Astrocyte (in vitro differentiated cells and primary cell): ENCODE measurements around the gene CNIH3. TPM values are rescaled to one million over a fixed set of nuclear protein-coding genes. Genes with fewer than 3 reads are reported as not detected.

Experiments
- DNase-seq: peaks from one replicate; pipeline ENCODE4 v3.0.0-alpha.2; 2010; ENCODE audit warnings: low read depth
- FAIRE-seq: peaks from 2 replicates; lab custom pipeline; 2011; peaks lifted over from hg19 to GRCh38; lab: Jason Lieb, UNC
- H2AFZ ChIP-seq: 2 replicates; pipeline ENCODE4 v1.6.0; 2012; ENCODE audit warnings: low read depth, low read length, inconsistent platforms
- H3K27ac ChIP-seq: 2 replicates; pipeline ENCODE4 v1.5.1; 2011; ENCODE audit warnings: low read depth, low read length, inconsistent platforms
- H3K27me3 ChIP-seq: 2 replicates; pipeline ENCODE4 v1.6.0; 2011; ENCODE audit warnings: low read length, inconsistent platforms; ENCODE audit not compliant: insufficient read depth
- H3K36me3 ChIP-seq: 2 replicates; pipeline ENCODE4 v1.5.1; 2011; ENCODE audit warnings: low read length, inconsistent platforms; ENCODE audit not compliant: insufficient read depth
- H3K4me1 ChIP-seq: 2 replicates; pipeline ENCODE4 v1.5.1; 2011; ENCODE audit warnings: low read length, inconsistent platforms; ENCODE audit not compliant: insufficient read depth
- H3K4me2 ChIP-seq: 2 replicates; pipeline ENCODE4 v1.6.0; 2012; ENCODE audit warnings: low read length, inconsistent platforms
- H3K4me3 ChIP-seq: 2 replicates; pipeline ENCODE4 v1.5.1; 2011; ENCODE audit warnings: low read depth, mild to moderate bottlenecking, low read length, inconsistent platforms; ENCODE audit not compliant: insufficient read depth
- H3K79me2 ChIP-seq: 2 replicates; pipeline ENCODE4 v1.6.0; 2012; ENCODE audit warnings: mild to moderate bottlenecking, low read length, inconsistent platforms; ENCODE audit not compliant: insufficient read depth
- H3K9ac ChIP-seq: 2 replicates; pipeline ENCODE4 v1.6.0; 2012; ENCODE audit warnings: mild to moderate bottlenecking, low read length, inconsistent platforms
- H3K9me3 ChIP-seq: 2 replicates; pipeline ENCODE4 v1.5.1; 2012; ENCODE audit warnings: low read depth, mild to moderate bottlenecking, low read length, inconsistent platforms; ENCODE audit not compliant: insufficient read depth
- H4K20me1 ChIP-seq: 2 replicates; pipeline ENCODE4 v1.6.0; 2012; ENCODE audit warnings: low read length, inconsistent platforms; ENCODE audit not compliant: insufficient read depth
- H3K27ac Mint-ChIP-seq: one replicate; pipeline ENCODE4 v1.8.0; 2021; ENCODE audit warnings: mild to moderate bottlenecking, mixed read lengths; ENCODE audit not compliant: unreplicated experiment
- H3K27me3 Mint-ChIP-seq: one replicate; pipeline ENCODE4 v1.8.0; 2021; ENCODE audit warnings: low read depth, mixed read lengths; ENCODE audit not compliant: unreplicated experiment
- H3K36me3 Mint-ChIP-seq: one replicate; pipeline ENCODE4 v1.8.0; 2021; ENCODE audit warnings: low read depth, mixed read lengths; ENCODE audit not compliant: unreplicated experiment
- H3K4me1 Mint-ChIP-seq: one replicate; pipeline ENCODE4 v1.8.0; 2021; ENCODE audit warnings: low read depth, mixed read lengths; ENCODE audit not compliant: unreplicated experiment
- H3K4me3 Mint-ChIP-seq: one replicate; pipeline ENCODE4 v1.8.0; 2021; ENCODE audit warnings: mild to moderate bottlenecking, moderate library complexity, mixed read lengths; ENCODE audit not compliant: unreplicated experiment
- H3K9me3 Mint-ChIP-seq: one replicate; pipeline ENCODE4 v1.8.0; 2021; ENCODE audit warnings: mild to moderate bottlenecking, mixed read lengths; ENCODE audit not compliant: unreplicated experiment
- CTCF ChIP-seq: IDR thresholded peaks from 2 replicates; pipeline ENCODE4 v1.5.1; 2011; ENCODE audit warnings: low read depth, mild to moderate bottlenecking, inconsistent platforms, low read length, moderate library complexity; ENCODE audit not compliant: insufficient read depth
- EZH2 ChIP-seq: IDR thresholded peaks from 2 replicates; pipeline ENCODE4 v1.6.1; 2012; ENCODE audit warnings: mild to moderate bottlenecking, low read length, inconsistent platforms; ENCODE audit not compliant: insufficient read depth
- total RNA-seq: library from RNA; stranded (reverse); gene quantifications from 2 replicates; pipeline ENCODE4 v1.2.1, GENCODE V29; 2021

Gene CNIH3
- total RNA-seq, 1 donor from 2014 or later, result 7.7 TPM

- no peaks in the 10 kb centered on the region for H3K4me1 Mint-ChIP-seq
- Histone ChIP-seq H3K36me3 (no peaks in the 10 kb centered on the region), H3K4me3 (no peak overlapping the region), H3K4me1 (peaks cover 6% of the 10 kb centered on the region), H3K27me3 (no peaks in the 10 kb centered on the region), H2AFZ (no peak overlapping the region), H3K9me3 (no peaks in the 10 kb centered on the region), H3K79me2 (peaks cover 10% of the 10 kb centered on the region), H3K9ac (no peak overlapping the region), H3K4me2 (no peak overlapping the region), H4K20me1 (no peaks in the 10 kb centered on the region), H3K27ac (no peak overlapping the region)
- DNase-seq (no peak), FAIRE-seq (no peak)
- H3K27me3 Mint-ChIP-seq, result peaks cover 34% of the 10 kb centered on the region
- H3K9me3 Mint-ChIP-seq, result peaks cover 6% of the 10 kb centered on the region
- TF ChIP-seq EZH2 (no peak), CTCF (no peak)
- H3K36me3 Mint-ChIP-seq, result peaks cover 2% of the 10 kb centered on the region
- no peak overlapping the region for H3K27ac Mint-ChIP-seq
- H3K4me3 Mint-ChIP-seq, result no peak overlapping the region
These were observed 3.9 kb upstream of the CNIH3 start for GRCh38 chr1:224612246-224612645.

- FAIRE-seq, result no peak
- no peak for DNase-seq
- H3K4me1 Mint-ChIP-seq, result no peaks in the 10 kb centered on the region
- H3K27ac Mint-ChIP-seq, result no peak overlapping the region
- no peak overlapping the region for H3K4me2 ChIP-seq
- no peak overlapping the region for H3K4me3 Mint-ChIP-seq
- H3K9ac ChIP-seq, result no peak overlapping the region
- H3K9me3 ChIP-seq, result no peaks in the 10 kb centered on the region
- TF ChIP-seq EZH2 (no peak), CTCF (no peak)
- peaks cover 42% of the 10 kb centered on the region for H3K27me3 Mint-ChIP-seq
- peaks cover 6% of the 10 kb centered on the region for H3K9me3 Mint-ChIP-seq
- peaks cover 23% of the 10 kb centered on the region for H3K79me2 ChIP-seq
- no peak overlapping the region for H3K4me3 ChIP-seq
- H3K36me3 ChIP-seq, result no peaks in the 10 kb centered on the region
- H3K27me3 ChIP-seq, result no peaks in the 10 kb centered on the region
- peaks cover 2% of the 10 kb centered on the region for H3K36me3 Mint-ChIP-seq
- H4K20me1 ChIP-seq, result peaks cover 11% of the 10 kb centered on the region
- H2AFZ ChIP-seq, result no peak overlapping the region
- peaks cover 11% of the 10 kb centered on the region for H3K4me1 ChIP-seq
- no peak overlapping the region for H3K27ac ChIP-seq
These were observed 2.6 kb upstream of the CNIH3 start for GRCh38 chr1:224613486-224613885.

GRCh38 chr1:224616756-224617409 is 766 bp downstream of the CNIH3 start:
- Mint-ChIP-seq H3K27me3 (peaks cover 51% of the 10 kb centered on the region), H3K27ac (no peak overlapping the region), H3K36me3 (peaks cover 4% of the 10 kb centered on the region), H3K4me1 (peaks cover 3% of the 10 kb centered on the region), H3K4me3 (peak overlapping the region; percentile 86), H3K9me3 (no peaks in the 10 kb centered on the region)
- H4K20me1 ChIP-seq, result peaks cover 21% of the 10 kb centered on the region
- H3K27ac ChIP-seq, result peak overlapping the region; percentile 51
- peak overlapping the region; percentile 84 for H3K9ac ChIP-seq
- no peak for DNase-seq
- H2AFZ ChIP-seq, result peak overlapping the region; percentile 63
- H3K79me2 ChIP-seq, result peaks cover 57% of the 10 kb centered on the region
- FAIRE-seq, result no peak
- peak overlapping the region; percentile 92 for H3K4me2 ChIP-seq
- H3K36me3 ChIP-seq, result no peaks in the 10 kb centered on the region
- H3K4me3 ChIP-seq, result peak overlapping the region; percentile 91
- H3K9me3 ChIP-seq, result no peaks in the 10 kb centered on the region
- no peaks in the 10 kb centered on the region for H3K27me3 ChIP-seq
- peaks cover 11% of the 10 kb centered on the region for H3K4me1 ChIP-seq
- TF ChIP-seq CTCF (no peak), EZH2 (no peak)
